GM18867 (cell line): Measurements from ENCODE around the gene CPNE2.

Experiments
- ATAC-seq: cut with Tn5 transposase; IDR thresholded peaks from one replicate; pipeline ENCODE4 v1.9.1; 2021; ENCODE audit warnings: mild to moderate bottlenecking, moderate library complexity; ENCODE audit not compliant: unreplicated experiment

Gene CPNE2

GRCh38 chr16:57123216-57123973 lies 31.0 kb downstream of the CPNE2 start:
- no peak for ATAC-seq

- ATAC-seq: no peak
These were observed 31.7 kb downstream of the CPNE2 start for GRCh38 chr16:57123974-57124674.

- no peak for ATAC-seq
These were observed 33.0 kb downstream of the CPNE2 start for GRCh38 chr16:57125376-57125775.

GRCh38 chr16:57125969-57126368 lies 33.6 kb downstream of the CPNE2 start:
- ATAC-seq: no peak

GRCh38 chr16:57126411-57126810 lies 34.0 kb downstream of the CPNE2 start:
- ATAC-seq: no peak

- ATAC-seq: no peak
These were observed 34.8 kb downstream of the CPNE2 start for GRCh38 chr16:57127037-57127763.

- no peak for ATAC-seq
These were observed 35.5 kb downstream of the CPNE2 start for GRCh38 chr16:57127836-57128235.

- no peak for ATAC-seq
These were observed 36.5 kb downstream of the CPNE2 start for GRCh38 chr16:57128771-57129389.

GRCh38 chr16:57130950-57131321 lies 38.6 kb downstream of the CPNE2 start:
- no peak for ATAC-seq

- no peak for ATAC-seq
These were observed 39.1 kb downstream of the CPNE2 start for GRCh38 chr16:57131351-57131970.

GRCh38 chr16:57132470-57132869 lies 40.1 kb downstream of the CPNE2 start:
- ATAC-seq: no peak

- ATAC-seq: no peak
These were observed 40.6 kb downstream of the CPNE2 start for GRCh38 chr16:57133031-57133430.

- ATAC-seq: no peak
These were observed 41.5 kb downstream of the CPNE2 start for GRCh38 chr16:57133886-57134285.

- ATAC-seq: no peak
These were observed 42.6 kb downstream of the CPNE2 start for GRCh38 chr16:57134982-57135381.

- ATAC-seq: no peak
These were observed 44.7 kb downstream of the CPNE2 start for GRCh38 chr16:57137043-57137442.

- ATAC-seq: no peak
These were observed 45.3 kb downstream of the CPNE2 start for GRCh38 chr16:57137566-57138273.

- no peak for ATAC-seq
These were observed 46.0 kb downstream of the CPNE2 start for GRCh38 chr16:57138281-57138935.

GRCh38 chr16:57140931-57141668 lies 48.7 kb downstream of the CPNE2 start:
- no peak for ATAC-seq
